ENCODE data around the gene CHST5. TPM values are rescaled to one million over a fixed set of nuclear protein-coding genes. Genes with fewer than 3 reads are reported as not detected.
"Not testable (repeated sequence)": the region's sequence is repeated elsewhere in the genome, so short reads cannot be mapped to it uniquely, and the experiment has no call there.

The CHST5 gene
- total and polyA plus RNA-seq, 4 donors = 0.33 to 4.9 (median 2.1) TPM

DNA sequence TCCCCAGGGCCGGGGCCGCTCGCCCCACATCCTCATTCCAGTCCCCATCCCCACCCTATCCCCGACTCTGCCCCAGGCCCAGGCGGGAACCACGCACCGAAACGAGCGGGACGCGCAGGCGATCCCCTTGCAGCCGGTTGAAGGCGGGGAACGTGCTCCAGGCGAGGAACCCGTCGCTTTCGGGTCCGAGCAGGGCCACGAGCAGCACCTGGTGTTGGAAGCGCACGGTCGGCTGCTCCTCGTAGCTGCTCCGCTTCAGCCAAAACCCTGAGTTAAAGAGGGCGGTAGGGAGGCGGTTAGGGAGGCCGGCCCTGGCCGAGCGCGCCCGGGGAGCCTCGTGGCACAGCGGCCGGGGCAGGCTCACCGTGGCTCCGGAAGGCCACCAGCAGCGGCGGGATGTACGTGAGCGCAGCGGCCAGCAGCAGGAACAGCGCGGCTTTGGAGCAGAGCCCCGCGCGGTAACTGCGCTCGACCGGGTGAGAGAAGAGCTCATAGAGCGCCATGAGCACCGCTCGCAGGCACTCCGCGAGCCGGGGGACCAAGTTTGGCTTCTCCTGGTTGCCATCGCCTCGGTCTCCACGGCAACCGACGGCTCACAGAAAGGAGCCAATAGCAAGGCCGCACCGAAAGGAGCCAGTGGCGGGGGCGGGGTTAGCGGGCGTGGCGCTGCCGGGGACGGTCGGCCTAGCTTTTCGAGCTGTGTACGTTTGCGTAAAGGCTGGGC is 20.0 kb upstream of the CHST5 start, which contains the start of gene TMEM231:
Gene TMEM231 (minus strand): TSS at position 546 of the 724 bp plus-strand sequence. CDS start 43 bp downstream, at position 503.
- Histone ChIP-seq H3K4me3 (ENCODE audit: low read depth, low read length) (peak within 1 kb of the TSS; percentile 73), H3K27ac (ENCODE audit: low read depth, low read length) (peak within 1 kb of the TSS; percentile 93), H3K9me3 (ENCODE audit: control insufficient read depth, insufficient read depth, low read length) (no peaks in the 10 kb centered on the region), H3K36me3 (ENCODE audit: control insufficient read depth, insufficient read depth, low read length) (no peaks in the 10 kb centered on the region), H3K27me3 (ENCODE audit: control insufficient read depth, insufficient read depth, low read length) (no peaks in the 10 kb centered on the region), H3K4me1 (ENCODE audit: control insufficient read depth, insufficient read depth, low read length) (peaks cover 22% of the 10 kb centered on the region)
- peak; percentile 87 to 99 (median 94) for DNase-seq (ENCODE audit: low read depth in 4 of 6, low spot score in 6 of 6)
- under 1% methylated on average over 75 of the region's 75 CpGs for WGBS (ENCODE audit: insufficient coverage)

GRCh38 chr16:75555213-75555706 is 19.4 kb upstream of the CHST5 start:
- no peaks in the 10 kb centered on the region for H3K27me3 ChIP-seq (ENCODE audit: control insufficient read depth, insufficient read depth, low read length)
- peak overlapping the region; percentile 73 for H3K4me3 ChIP-seq (ENCODE audit: low read depth, low read length)
- peak overlapping the region; percentile 93 for H3K27ac ChIP-seq (ENCODE audit: low read depth, low read length)
- WGBS (ENCODE audit: insufficient coverage) = under 1% methylated on average over 23 of the region's 26 CpGs
- DNase-seq (ENCODE audit: low read depth in 4 of 6, low spot score in 6 of 6) = peak in 5 of 6 donors; percentile 72 to 97 (median 80)
- no peaks in the 10 kb centered on the region for H3K36me3 ChIP-seq (ENCODE audit: control insufficient read depth, insufficient read depth, low read length)
- H3K9me3 ChIP-seq (ENCODE audit: control insufficient read depth, insufficient read depth, low read length) = no peaks in the 10 kb centered on the region
- peaks cover 22% of the 10 kb centered on the region for H3K4me1 ChIP-seq (ENCODE audit: control insufficient read depth, insufficient read depth, low read length)

DNA sequence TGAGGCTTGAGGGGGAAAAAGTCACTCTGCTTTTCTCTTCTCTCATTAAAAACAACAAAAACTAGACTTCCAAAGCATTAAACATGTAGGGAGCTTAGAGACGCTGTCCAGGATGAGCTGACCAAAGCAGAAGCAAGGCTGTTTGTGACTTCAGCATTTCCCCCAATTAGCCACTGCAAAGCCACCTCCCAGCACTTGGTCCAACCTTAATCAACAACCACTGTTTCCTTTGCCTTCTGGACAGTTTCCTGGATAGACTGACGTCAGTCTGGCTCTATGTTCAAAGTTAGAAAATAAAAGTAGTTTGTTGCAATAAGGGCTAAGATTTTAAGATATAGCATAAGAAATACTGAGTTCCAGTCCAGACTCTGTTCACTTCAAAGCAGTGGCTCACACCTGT is 17.0 kb upstream of the CHST5 start:
- Histone ChIP-seq H3K4me1 (ENCODE audit: control insufficient read depth, insufficient read depth, low read length) (peaks cover 24% of the 10 kb centered on the region), H3K27ac (ENCODE audit: low read depth, low read length) (no peak overlapping the region), H3K36me3 (ENCODE audit: control insufficient read depth, insufficient read depth, low read length) (peaks cover 4% of the 10 kb centered on the region), H3K27me3 (ENCODE audit: control insufficient read depth, insufficient read depth, low read length) (no peaks in the 10 kb centered on the region), H3K4me3 (ENCODE audit: low read depth, low read length) (no peak overlapping the region), H3K9me3 (ENCODE audit: control insufficient read depth, insufficient read depth, low read length) (no peaks in the 10 kb centered on the region)
- DNase-seq (ENCODE audit: low read depth in 4 of 6, low spot score in 6 of 6) = no peak
- 80% methylated on average over 1 of the region's 2 CpGs for WGBS (ENCODE audit: insufficient coverage)

DNA sequence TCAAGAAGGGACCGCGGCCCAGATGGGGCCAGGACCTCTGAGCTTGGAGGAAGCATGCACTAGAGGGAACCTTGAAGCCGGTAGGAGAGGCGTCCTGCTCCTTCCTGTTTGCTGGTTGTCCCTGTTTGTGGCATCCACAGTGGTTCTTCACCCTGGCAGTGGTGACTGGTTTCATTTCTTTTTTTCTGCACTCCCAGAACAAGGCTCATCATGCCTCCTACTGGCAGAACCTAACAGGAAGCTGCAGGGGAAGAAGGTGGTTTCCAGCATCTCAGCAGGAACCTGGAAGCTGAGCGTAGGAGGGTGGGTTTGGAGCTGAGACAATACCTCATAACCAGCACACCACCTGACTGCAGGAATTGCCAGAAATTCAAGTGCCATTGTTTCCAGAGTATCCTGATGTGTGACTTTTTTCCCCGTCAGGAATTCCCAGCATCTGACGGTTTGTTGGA is 14.3 kb upstream of the CHST5 start:
- no peaks in the 10 kb centered on the region for H3K9me3 ChIP-seq (ENCODE audit: control insufficient read depth, insufficient read depth, low read length)
- no peaks in the 10 kb centered on the region for H3K27me3 ChIP-seq (ENCODE audit: control insufficient read depth, insufficient read depth, low read length)
- no peak overlapping the region for H3K4me3 ChIP-seq (ENCODE audit: low read depth, low read length)
- peaks cover 4% of the 10 kb centered on the region for H3K36me3 ChIP-seq (ENCODE audit: control insufficient read depth, insufficient read depth, low read length)
- peaks cover 8% of the 10 kb centered on the region for H3K4me1 ChIP-seq (ENCODE audit: control insufficient read depth, insufficient read depth, low read length)
- peak in 2 of 6 donors; percentile 47 to 59 for DNase-seq (ENCODE audit: low read depth in 4 of 6, low spot score in 6 of 6)
- H3K27ac ChIP-seq (ENCODE audit: low read depth, low read length) = peak overlapping the region; percentile 52
- 68% methylated on average over 5 of the region's 7 CpGs for WGBS (ENCODE audit: insufficient coverage)

GRCh38 chr16:75548456-75548855 is 12.5 kb upstream of the CHST5 start:
- H3K4me1 ChIP-seq (ENCODE audit: control insufficient read depth, insufficient read depth, low read length); DNase-seq (ENCODE audit: low read depth in 4 of 6, low spot score in 6 of 6); H3K4me3 ChIP-seq (ENCODE audit: low read depth, low read length); H3K9me3 ChIP-seq (ENCODE audit: control insufficient read depth, insufficient read depth, low read length); H3K27ac ChIP-seq (ENCODE audit: low read depth, low read length); H3K27me3 ChIP-seq (ENCODE audit: control insufficient read depth, insufficient read depth, low read length): not testable (repeated sequence)
- WGBS (ENCODE audit: insufficient coverage) = 90% methylated on average over 2 of the region's 9 CpGs
- peaks cover 16% of the 10 kb centered on the region for H3K36me3 ChIP-seq (ENCODE audit: control insufficient read depth, insufficient read depth, low read length)

- Histone ChIP-seq H3K4me1 (ENCODE audit: control insufficient read depth, insufficient read depth, low read length) (peaks cover 7% of the 10 kb centered on the region), H3K27me3 (ENCODE audit: control insufficient read depth, insufficient read depth, low read length) (no peaks in the 10 kb centered on the region), H3K27ac (ENCODE audit: low read depth, low read length) (no peak overlapping the region), H3K9me3 (ENCODE audit: control insufficient read depth, insufficient read depth, low read length) (no peaks in the 10 kb centered on the region), H3K4me3 (ENCODE audit: low read depth, low read length) (no peak overlapping the region), H3K36me3 (ENCODE audit: control insufficient read depth, insufficient read depth, low read length) (peaks cover 24% of the 10 kb centered on the region)
- DNase-seq (ENCODE audit: low read depth in 4 of 6, low spot score in 6 of 6) = no peak
- 100% methylated on average over 2 of the region's 7 CpGs for WGBS (ENCODE audit: insufficient coverage)
Measured at GRCh38 chr16:75546293-75546692, 10.4 kb upstream of the CHST5 start.

GRCh38 chr16:75545879-75546278 is 10.0 kb upstream of the CHST5 start:
- not testable (repeated sequence) for H3K27ac ChIP-seq (ENCODE audit: low read depth, low read length); H3K4me3 ChIP-seq (ENCODE audit: low read depth, low read length); H3K9me3 ChIP-seq (ENCODE audit: control insufficient read depth, insufficient read depth, low read length); H3K4me1 ChIP-seq (ENCODE audit: control insufficient read depth, insufficient read depth, low read length); H3K27me3 ChIP-seq (ENCODE audit: control insufficient read depth, insufficient read depth, low read length); DNase-seq (ENCODE audit: low read depth in 4 of 6, low spot score in 6 of 6)
- no CpG with 5 or more reads among the region's 1 CpG for WGBS (ENCODE audit: insufficient coverage)
- peaks cover 28% of the 10 kb centered on the region for H3K36me3 ChIP-seq (ENCODE audit: control insufficient read depth, insufficient read depth, low read length)

- no CpG with 5 or more reads among the region's 8 CpGs for WGBS (ENCODE audit: insufficient coverage)
- not testable (repeated sequence) for H3K27ac ChIP-seq (ENCODE audit: low read depth, low read length); H3K4me3 ChIP-seq (ENCODE audit: low read depth, low read length); H3K27me3 ChIP-seq (ENCODE audit: control insufficient read depth, insufficient read depth, low read length); DNase-seq (ENCODE audit: low read depth in 4 of 6, low spot score in 6 of 6); H3K9me3 ChIP-seq (ENCODE audit: control insufficient read depth, insufficient read depth, low read length)
- peaks cover 10% of the 10 kb centered on the region for H3K4me1 ChIP-seq (ENCODE audit: control insufficient read depth, insufficient read depth, low read length)
- H3K36me3 ChIP-seq (ENCODE audit: control insufficient read depth, insufficient read depth, low read length) = peaks cover 27% of the 10 kb centered on the region
Measured at GRCh38 chr16:75542462-75542861, 6.6 kb upstream of the CHST5 start.

- no peak for DNase-seq (ENCODE audit: low read depth in 4 of 6, low spot score in 6 of 6)
- peaks cover 29% of the 10 kb centered on the region for H3K36me3 ChIP-seq (ENCODE audit: control insufficient read depth, insufficient read depth, low read length)
- WGBS (ENCODE audit: insufficient coverage) = 100% methylated on average over 1 of the region's 5 CpGs
Measured at GRCh38 chr16:75541236-75541635, 5.3 kb upstream of the CHST5 start.

More at GRCh38 chr16:75541236-75541635, 5.3 kb upstream of the CHST5 start:
- H3K27me3 ChIP-seq (ENCODE audit: control insufficient read depth, insufficient read depth, low read length) = no peaks in the 10 kb centered on the region
- no peak overlapping the region for H3K27ac ChIP-seq (ENCODE audit: low read depth, low read length)
- peaks cover 10% of the 10 kb centered on the region for H3K4me1 ChIP-seq (ENCODE audit: control insufficient read depth, insufficient read depth, low read length)
- H3K4me3 ChIP-seq (ENCODE audit: low read depth, low read length) = no peak overlapping the region
- H3K9me3 ChIP-seq (ENCODE audit: control insufficient read depth, insufficient read depth, low read length) = no peaks in the 10 kb centered on the region
